ENCODE results near the gene C11orf98. TPM values are rescaled to one million over a fixed set of nuclear protein-coding genes. Genes with fewer than 3 reads are reported as not detected.

The C11orf98 gene
- total and polyA plus RNA-seq, 2 of the 13 experiments (the other 11 are each of a cell fraction or from before 2014, with no cell fraction given): 30.4 to 91.8 TPM

- 0 out of 2 replicates have a peak, but pooled peaks have one; percentile 59 for TF ChIP-seq ZNF776 (CRISPR knock-in tag; IDR thresholded peaks at IDR 0.05)
- TF ChIP-seq MTF2 (CRISPR knock-in tag; IDR thresholded peaks at IDR 0.05; ENCODE audit: borderline replicate concordance): no peak
- no peak for TF ChIP-seq ZBTB44 (CRISPR knock-in tag; IDR thresholded peaks at IDR 0.05)
- no peak for TF ChIP-seq SP5 (CRISPR knock-in tag; IDR thresholded peaks at IDR 0.05; ENCODE audit: borderline replicate concordance, low read depth)
- TF ChIP-seq NR2F1 (CRISPR knock-in tag; IDR thresholded peaks at IDR 0.05): no peak
- no peak for TF ChIP-seq CHD2 (IDR thresholded peaks at IDR 0.05; ENCODE audit: low read depth, low read length)
- no peak for TF ChIP-seq ZNF451 (CRISPR knock-in tag; IDR thresholded peaks at IDR 0.05)
- no peak for TF ChIP-seq SATB2 (CRISPR knock-in tag; IDR thresholded peaks at IDR 0.05)
- TF ChIP-seq, protein P1, sequence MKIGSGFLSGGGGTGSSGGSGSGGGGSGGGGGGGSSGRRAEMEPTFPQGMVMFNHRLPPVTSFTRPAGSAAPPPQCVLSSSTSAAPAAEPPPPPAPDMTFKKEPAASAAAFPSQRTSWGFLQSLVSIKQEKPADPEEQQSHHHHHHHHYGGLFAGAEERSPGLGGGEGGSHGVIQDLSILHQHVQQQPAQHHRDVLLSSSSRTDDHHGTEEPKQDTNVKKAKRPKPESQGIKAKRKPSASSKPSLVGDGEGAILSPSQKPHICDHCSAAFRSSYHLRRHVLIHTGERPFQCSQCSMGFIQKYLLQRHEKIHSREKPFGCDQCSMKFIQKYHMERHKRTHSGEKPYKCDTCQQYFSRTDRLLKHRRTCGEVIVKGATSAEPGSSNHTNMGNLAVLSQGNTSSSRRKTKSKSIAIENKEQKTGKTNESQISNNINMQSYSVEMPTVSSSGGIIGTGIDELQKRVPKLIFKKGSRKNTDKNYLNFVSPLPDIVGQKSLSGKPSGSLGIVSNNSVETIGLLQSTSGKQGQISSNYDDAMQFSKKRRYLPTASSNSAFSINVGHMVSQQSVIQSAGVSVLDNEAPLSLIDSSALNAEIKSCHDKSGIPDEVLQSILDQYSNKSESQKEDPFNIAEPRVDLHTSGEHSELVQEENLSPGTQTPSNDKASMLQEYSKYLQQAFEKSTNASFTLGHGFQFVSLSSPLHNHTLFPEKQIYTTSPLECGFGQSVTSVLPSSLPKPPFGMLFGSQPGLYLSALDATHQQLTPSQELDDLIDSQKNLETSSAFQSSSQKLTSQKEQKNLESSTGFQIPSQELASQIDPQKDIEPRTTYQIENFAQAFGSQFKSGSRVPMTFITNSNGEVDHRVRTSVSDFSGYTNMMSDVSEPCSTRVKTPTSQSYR (CRISPR knock-in tag; IDR thresholded peaks at IDR 0.05; ENCODE audit: borderline replicate concordance): no peak
- TF ChIP-seq SMAD3 (CRISPR knock-in tag; IDR thresholded peaks at IDR 0.05): no peak
- peak; percentile 82 for TF ChIP-seq POLR2G (IDR thresholded peaks at IDR 0.05; ENCODE audit: low read depth, low read length)
- no peak for TF ChIP-seq GATAD2A (CRISPR knock-in tag; IDR thresholded peaks at IDR 0.05)
- no peak for TF ChIP-seq ZBTB7A (CRISPR knock-in tag; IDR thresholded peaks at IDR 0.05)
- TF ChIP-seq ZNF704 (CRISPR knock-in tag; IDR thresholded peaks at IDR 0.05; ENCODE audit: borderline replicate concordance): no peak
- no peak for TF ChIP-seq MLLT10 (CRISPR knock-in tag; IDR thresholded peaks at IDR 0.05)
- no peak for TF ChIP-seq UBTF (CRISPR knock-in tag; IDR thresholded peaks at IDR 0.05)
- TF ChIP-seq ZNF274 (CRISPR knock-in tag; IDR thresholded peaks at IDR 0.05): no peak
- TF ChIP-seq, protein P2, sequence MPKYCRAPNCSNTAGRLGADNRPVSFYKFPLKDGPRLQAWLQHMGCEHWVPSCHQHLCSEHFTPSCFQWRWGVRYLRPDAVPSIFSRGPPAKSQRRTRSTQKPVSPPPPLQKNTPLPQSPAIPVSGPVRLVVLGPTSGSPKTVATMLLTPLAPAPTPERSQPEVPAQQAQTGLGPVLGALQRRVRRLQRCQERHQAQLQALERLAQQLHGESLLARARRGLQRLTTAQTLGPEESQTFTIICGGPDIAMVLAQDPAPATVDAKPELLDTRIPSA (CRISPR knock-in tag; IDR thresholded peaks at IDR 0.05; ENCODE audit: borderline replicate concordance): no peak
- TF ChIP-seq MXD4 (CRISPR knock-in tag; IDR thresholded peaks at IDR 0.05): peak; percentile 63; the same call in 1 of the 2 replicates
These were observed 41.2 kb upstream of the C11orf98 start (continued) for GRCh38 chr11:62705880-62706849.

All from HepG2 (cell line).